ENCODE data around the gene ASTN1. TPM values are rescaled to one million over a fixed set of nuclear protein-coding genes. Genes with fewer than 3 reads are reported as not detected.

The ASTN1 gene
- total RNA-seq, 1 experiment from 2014 or later, result 0.42 TPM

- POLR2A ChIA-PET, result no interaction called here
Observed at GRCh38 chr1:176925223-176925622, 239.3 kb downstream of the ASTN1 start.

More at GRCh38 chr1:176925223-176925622, 239.3 kb downstream of the ASTN1 start:
- H2AFZ ChIP-seq (ENCODE audit: low read depth, low read length, poor library complexity, severe bottlenecking), result no peak overlapping the region
- no peak overlapping the region for H3K27ac ChIP-seq (ENCODE audit: low read depth, low read length)
- no peaks in the 10 kb centered on the region for H3K79me2 ChIP-seq (ENCODE audit: insufficient read depth, low read length)
- H3K4me3 ChIP-seq (replicated peaks in 1 of 2; ENCODE audit: low read depth in 1 of 2, low read length in 2 of 2), result no peak overlapping the region
- ChIA-PET CTCF (no interaction called here), RAD21 (ENCODE audit: low non-redundant PET in 1 of 2, low total read pairs in 2 of 2, uncharacterized antibody in 2 of 2, unreplicated experiment in 2 of 2) (no interaction called here)
- H3K9ac ChIP-seq (ENCODE audit: low read length), result no peak overlapping the region
- ATAC-seq (no peak), DNase-seq (ENCODE audit: low read depth, low spot score) (no peak)
- no peaks in the 10 kb centered on the region for H3K4me1 ChIP-seq (ENCODE audit: control insufficient read depth in 1 of 2, insufficient read depth in 2 of 2, low read length in 2 of 2)
- no peaks in the 10 kb centered on the region for H4K20me1 ChIP-seq (ENCODE audit: insufficient read depth)
- no peaks in the 10 kb centered on the region for H3K9me3 ChIP-seq (ENCODE audit: control insufficient read depth in 1 of 2, insufficient read depth in 1 of 2, low read depth in 1 of 2, low read length in 2 of 2)
- intact Hi-C loops (cut with micrococcal nuclease), result no loop called here
- no peaks in the 10 kb centered on the region for H3K9me2 ChIP-seq (ENCODE audit: insufficient read depth)
- H3K36me3 ChIP-seq (ENCODE audit: control insufficient read depth in 1 of 2, insufficient read depth in 2 of 2, low read length in 2 of 2), result no peaks in the 10 kb centered on the region
- H3K4me2 ChIP-seq (ENCODE audit: low read length), result no peak overlapping the region
- TF ChIP-seq RAD21 (IDR thresholded peaks at IDR 0.05; ENCODE audit: low read depth) (no peak), CTCF (IDR thresholded peaks at IDR 0.05 in 2 of 3, conservative IDR thresholded peaks at IDR 0.05 in 1 of 3; ENCODE audit: borderline replicate concordance in 1 of 3, insufficient read depth in 1 of 3, low read depth in 2 of 3, low read length in 2 of 3) (no peak), ZBTB33 (IDR thresholded peaks at IDR 0.05; ENCODE audit: extremely low read depth, insufficient replicate concordance, low read length) (no peak), EZH2 (IDR thresholded peaks at IDR 0.05) (no peak), TCF7L2 (IDR thresholded peaks at IDR 0.05; ENCODE audit: borderline replicate concordance, extremely low read depth, insufficient read depth, insufficient read length) (no peak), ZNF274 (IDR thresholded peaks at IDR 0.05; ENCODE audit: low read depth, low read length) (no peak), CBX3 (IDR thresholded peaks at IDR 0.05; ENCODE audit: low read depth) (no peak), SIN3A (IDR thresholded peaks at IDR 0.05; ENCODE audit: low read depth) (no peak), POLR2A (IDR thresholded peaks at IDR 0.05; ENCODE audit: borderline replicate concordance, extremely low read depth, insufficient read depth, insufficient read length) (no peak), EZH2phosphoT487 (IDR thresholded peaks at IDR 0.05; ENCODE audit: borderline replicate concordance) (no peak), POLR2AphosphoS5 (IDR thresholded peaks at IDR 0.05; ENCODE audit: low read depth, low read length) (no peak), FOSL1 (IDR thresholded peaks at IDR 0.05; ENCODE audit: low read depth) (no peak), ATF3 (IDR thresholded peaks at IDR 0.05) (no peak), SRF (IDR thresholded peaks at IDR 0.05; ENCODE audit: low read depth) (no peak), EGR1 (IDR thresholded peaks at IDR 0.05; ENCODE audit: low read depth) (no peak), ZFX (IDR thresholded peaks at IDR 0.05) (no peak)
- no TSS peak for BruUV-seq (replicated peaks)
- peaks cover 33% of the 10 kb centered on the region; the same call in 1 of the 2 replicates for H3K27me3 ChIP-seq (ENCODE audit: insufficient read depth, low read length)

Data from HCT116 (cell line).